OCI-LY3 (cell line): ENCODE data around the gene ROR1.

Experiments used
- H2AFZ ChIP-seq: fragments of 200-600, 300-600 bp; shearing (Covaris generic); 2 replicates; pipeline ENCODE4 v1.6.0; 2014; ENCODE audit warnings: antibody characterized with exemption, low read depth, low read length
- H3K27ac ChIP-seq: fragments of 200-600, 300-600 bp; sonication (generic); 2 replicates; pipeline ENCODE4 v1.5.1; 2014; ENCODE audit warnings: mild to moderate bottlenecking, low read length, moderate library complexity, mixed read lengths
- H3K27me3 ChIP-seq: fragments of 200-600, 300-600 bp; sonication (generic); 2 replicates; pipeline ENCODE4 v1.6.1; 2014; ENCODE audit warnings: low read depth, low read length, mixed read lengths
- H3K36me3 ChIP-seq: fragments of 200-600, 300-600 bp; sonication (generic); replicated peaks from 2 replicates; pipeline ENCODE3; 2014; ENCODE audit warnings: low read depth, low read length, mixed read lengths
- H3K4me1 ChIP-seq: fragments of 300-600, 200-600 bp; sonication (generic); 2 replicates; pipeline ENCODE4 v1.6.1; 2014; ENCODE audit warnings: low read length, mixed read lengths
- H3K4me2 ChIP-seq: fragments of 200-600, 300-600 bp; sonication (generic); 2 replicates; pipeline ENCODE4 v1.6.1; 2014; ENCODE audit warnings: low read length, mixed read lengths
- H3K4me3 ChIP-seq: fragments of 300-600, 200-600 bp; sonication (generic); 2 replicates; pipeline ENCODE4 v1.5.1; 2014; ENCODE audit warnings: antibody characterized with exemption, mild to moderate bottlenecking, low read length, moderate library complexity
- H3K79me2 ChIP-seq: fragments of 300-600, 200-600 bp; shearing (Covaris generic); 2 replicates; pipeline ENCODE4 v1.6.1; 2014; ENCODE audit warnings: mild to moderate bottlenecking, low read length, mixed read lengths
- H3K9ac ChIP-seq: fragments of 300-600, 200-600 bp; shearing (Covaris generic); 2 replicates; pipeline ENCODE4 v1.6.0; 2014; ENCODE audit warnings: mild to moderate bottlenecking, low read length, moderate library complexity
- H3K9me3 ChIP-seq: fragments of 200-600, 300-600 bp; shearing (Covaris generic); 2 replicates; pipeline ENCODE4 v1.6.1; 2014; ENCODE audit warnings: low read length, mixed read lengths; ENCODE audit not compliant: insufficient read depth
- H4K20me1 ChIP-seq: fragments of 200-600, 300-600 bp; sonication (generic); 2 replicates; pipeline ENCODE4 v1.6.1; 2016; ENCODE audit warnings: low read length, mixed read lengths; ENCODE audit not compliant: insufficient read depth
- EZH2phosphoT487 ChIP-seq: fragments of 200-600 bp; shearing (Covaris generic); IDR thresholded peaks from 2 replicates; pipeline ENCODE4 v1.6.1; 2018; ENCODE audit warnings: antibody characterized with exemption, mixed run types, low read depth
- TF ChIP-seq, protein P1 (sequence below): fragments of 200-600, 300-600 bp; sonication (generic); IDR thresholded peaks from 2 replicates; pipeline ENCODE4 v1.5.1; 2014; ENCODE audit warnings: antibody characterized with exemption, low read length, low read depth

ROR1 gene

DNA sequence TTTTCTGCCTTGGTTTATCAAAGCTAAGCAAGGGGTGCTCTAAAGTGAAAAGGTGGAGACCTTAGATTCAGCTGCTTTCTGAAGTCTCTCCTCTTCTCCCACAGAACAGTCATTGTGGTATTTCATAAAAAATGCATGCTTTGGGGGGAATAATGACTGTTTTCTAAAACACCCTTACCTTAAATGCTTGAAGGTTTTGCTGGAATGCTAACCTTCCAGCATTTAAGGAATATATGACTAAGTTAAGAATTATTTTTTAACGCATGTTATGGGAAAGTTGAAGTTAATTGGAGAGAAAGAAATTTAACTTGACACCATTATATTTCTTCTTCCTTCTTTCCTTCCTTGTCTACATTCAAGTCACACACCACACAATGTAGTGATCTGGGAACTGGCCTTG, 162.5 kb downstream of the ROR1 start:
- Histone ChIP-seq H3K79me2 (no peaks in the 10 kb centered on the region), H3K9ac (no peak overlapping the region), H3K4me2 (no peak overlapping the region), H3K36me3 (no peaks in the 10 kb centered on the region), H2AFZ (no peak overlapping the region), H3K27me3 (no peaks in the 10 kb centered on the region), H3K4me1 (peaks cover 20% of the 10 kb centered on the region), H3K27ac (no peak overlapping the region), H3K9me3 (no peaks in the 10 kb centered on the region), H3K4me3 (no peak overlapping the region), H4K20me1 (no peaks in the 10 kb centered on the region)
- no peak for TF ChIP-seq EZH2phosphoT487
- TF ChIP-seq, protein P1, sequence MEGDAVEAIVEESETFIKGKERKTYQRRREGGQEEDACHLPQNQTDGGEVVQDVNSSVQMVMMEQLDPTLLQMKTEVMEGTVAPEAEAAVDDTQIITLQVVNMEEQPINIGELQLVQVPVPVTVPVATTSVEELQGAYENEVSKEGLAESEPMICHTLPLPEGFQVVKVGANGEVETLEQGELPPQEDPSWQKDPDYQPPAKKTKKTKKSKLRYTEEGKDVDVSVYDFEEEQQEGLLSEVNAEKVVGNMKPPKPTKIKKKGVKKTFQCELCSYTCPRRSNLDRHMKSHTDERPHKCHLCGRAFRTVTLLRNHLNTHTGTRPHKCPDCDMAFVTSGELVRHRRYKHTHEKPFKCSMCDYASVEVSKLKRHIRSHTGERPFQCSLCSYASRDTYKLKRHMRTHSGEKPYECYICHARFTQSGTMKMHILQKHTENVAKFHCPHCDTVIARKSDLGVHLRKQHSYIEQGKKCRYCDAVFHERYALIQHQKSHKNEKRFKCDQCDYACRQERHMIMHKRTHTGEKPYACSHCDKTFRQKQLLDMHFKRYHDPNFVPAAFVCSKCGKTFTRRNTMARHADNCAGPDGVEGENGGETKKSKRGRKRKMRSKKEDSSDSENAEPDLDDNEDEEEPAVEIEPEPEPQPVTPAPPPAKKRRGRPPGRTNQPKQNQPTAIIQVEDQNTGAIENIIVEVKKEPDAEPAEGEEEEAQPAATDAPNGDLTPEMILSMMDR = no peak

DNA sequence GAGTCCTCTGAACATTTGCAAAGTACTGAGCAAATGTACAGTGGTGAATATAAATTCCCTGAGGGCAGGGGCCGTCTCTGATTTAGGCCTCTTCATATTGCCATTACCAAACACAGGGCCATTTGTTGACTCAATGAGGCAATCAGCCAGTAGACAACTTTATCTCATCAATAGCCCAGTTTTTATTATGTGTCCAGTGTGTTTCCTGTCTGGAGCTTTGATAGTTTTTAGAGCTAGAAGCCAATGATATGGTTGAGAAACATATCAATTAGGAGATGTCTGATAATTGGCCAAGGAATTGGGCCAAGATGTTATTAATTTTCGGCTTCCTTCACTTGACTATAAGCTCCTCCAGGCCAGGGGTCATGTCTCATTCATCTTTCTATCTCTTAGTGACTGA, 163.0 kb downstream of the ROR1 start:
- no peaks in the 10 kb centered on the region for H3K36me3 ChIP-seq
- no peak overlapping the region for H3K4me3 ChIP-seq
- no peak overlapping the region for H3K9ac ChIP-seq
- TF ChIP-seq, protein P1 = no peak
- no peak for TF ChIP-seq EZH2phosphoT487
- H3K79me2 ChIP-seq = no peaks in the 10 kb centered on the region
- H3K9me3 ChIP-seq = no peaks in the 10 kb centered on the region
- no peak overlapping the region for H3K4me2 ChIP-seq
- peaks cover 20% of the 10 kb centered on the region for H3K4me1 ChIP-seq
- no peaks in the 10 kb centered on the region for H4K20me1 ChIP-seq
- no peaks in the 10 kb centered on the region for H3K27me3 ChIP-seq
- H3K27ac ChIP-seq = no peak overlapping the region
- no peak overlapping the region for H2AFZ ChIP-seq

DNA sequence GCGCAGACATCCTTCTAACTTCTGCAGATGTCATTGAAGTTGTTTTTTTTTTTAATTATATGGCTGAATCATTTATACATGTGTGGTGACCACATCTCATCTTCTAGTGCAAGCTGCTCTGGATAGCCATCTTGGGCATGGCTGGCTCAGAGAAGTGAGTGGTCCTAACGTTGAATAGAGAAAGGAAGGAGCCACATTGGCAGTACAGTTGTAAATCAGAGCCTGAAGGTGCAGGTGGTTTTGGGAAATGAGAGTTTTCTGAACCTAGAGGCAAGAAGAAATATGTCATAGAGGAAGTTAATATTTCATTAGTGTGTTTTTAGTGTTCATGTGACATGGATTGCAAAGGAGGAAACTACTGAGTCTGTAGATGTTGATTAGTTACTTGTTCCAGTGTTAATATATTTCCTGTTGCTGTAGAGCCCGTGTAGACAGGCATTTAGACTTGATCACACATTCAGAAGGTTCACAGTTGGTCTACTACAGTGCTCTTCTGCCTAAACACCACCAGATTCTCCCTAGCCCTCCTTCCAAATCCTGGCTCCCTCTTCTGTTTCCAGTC, 163.7 kb downstream of the ROR1 start:
- Histone ChIP-seq H3K4me1 (peaks cover 20% of the 10 kb centered on the region), H3K9ac (peak overlapping the region; percentile 34; the same call in 1 of the 2 replicates), H3K4me2 (peak overlapping the region; percentile 53), H3K27ac (peak overlapping the region; percentile 39), H3K79me2 (no peaks in the 10 kb centered on the region), H3K27me3 (no peaks in the 10 kb centered on the region), H3K4me3 (peak overlapping the region; percentile 31; the same call in 1 of the 2 replicates), H3K9me3 (no peaks in the 10 kb centered on the region), H3K36me3 (no peaks in the 10 kb centered on the region), H2AFZ (peak overlapping the region; percentile 41), H4K20me1 (no peaks in the 10 kb centered on the region)
- TF ChIP-seq EZH2phosphoT487 = no peak
- TF ChIP-seq, protein P1 = no peak

DNA sequence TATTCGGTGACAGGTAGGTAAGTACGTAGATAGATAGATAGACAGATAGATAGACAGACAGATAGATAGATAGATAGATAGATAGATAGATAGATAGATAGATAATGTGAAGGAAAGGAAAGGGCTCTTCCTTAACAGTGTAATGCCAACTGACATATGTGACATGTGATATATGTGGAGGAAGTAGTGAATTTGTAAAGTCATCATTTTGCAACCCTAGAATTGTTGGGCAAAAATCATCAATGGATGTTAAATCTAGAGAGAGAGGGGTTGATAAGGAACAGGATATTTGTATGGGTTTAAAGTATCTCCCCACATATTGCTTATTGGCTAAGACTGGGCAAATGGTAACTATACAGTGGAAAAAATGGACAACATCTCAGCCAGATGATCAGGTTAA, 166.6 kb downstream of the ROR1 start:
- TF ChIP-seq EZH2phosphoT487 = no peak
- TF ChIP-seq, protein P1 = no peak
- H3K4me2 ChIP-seq = no peak overlapping the region
- H3K4me3 ChIP-seq = no peak overlapping the region
- H2AFZ ChIP-seq = no peak overlapping the region
- no peak overlapping the region for H3K9ac ChIP-seq
- no peaks in the 10 kb centered on the region for H4K20me1 ChIP-seq
- peaks cover 18% of the 10 kb centered on the region for H3K4me1 ChIP-seq
- H3K27me3 ChIP-seq = no peaks in the 10 kb centered on the region
- H3K9me3 ChIP-seq = no peaks in the 10 kb centered on the region
- no peaks in the 10 kb centered on the region for H3K36me3 ChIP-seq
- H3K27ac ChIP-seq = no peak overlapping the region
- no peaks in the 10 kb centered on the region for H3K79me2 ChIP-seq
